ENCODE measurements around the gene COL9A3.

The COL9A3 gene

GRCh38 chr20:62812181-62812906, 4.5 kb upstream of the COL9A3 start:
- no peak for FAIRE-seq

- no peak for FAIRE-seq
Measured at GRCh38 chr20:62812907-62813200, 4.0 kb upstream of the COL9A3 start.

GRCh38 chr20:62813588-62813987, 3.3 kb upstream of the COL9A3 start:
- no peak for FAIRE-seq

- no peak for FAIRE-seq
Measured at GRCh38 chr20:62814060-62814708, 2.7 kb upstream of the COL9A3 start.

GRCh38 chr20:62814709-62815065, 2.2 kb upstream of the COL9A3 start:
- no peak for FAIRE-seq

GRCh38 chr20:62815066-62815991, 1.5 kb upstream of the COL9A3 start:
- FAIRE-seq = no peak

GRCh38 chr20:62816031-62816883, 593 bp upstream of the COL9A3 start:
- FAIRE-seq = no peak

- FAIRE-seq = no peak
Measured at GRCh38 chr20:62817975-62818591, 1.2 kb downstream of the COL9A3 start.

GRCh38 chr20:62818592-62819493, 2.0 kb downstream of the COL9A3 start:
- FAIRE-seq = no peak

- FAIRE-seq = no peak
Measured at GRCh38 chr20:62819494-62820174, 2.8 kb downstream of the COL9A3 start.

GRCh38 chr20:62820208-62820961, 3.5 kb downstream of the COL9A3 start:
- FAIRE-seq = no peak

- no peak for FAIRE-seq
Measured at GRCh38 chr20:62820962-62821725, 4.3 kb downstream of the COL9A3 start.

- FAIRE-seq = no peak
Measured at GRCh38 chr20:62821726-62822210, 4.9 kb downstream of the COL9A3 start.

- no peak for FAIRE-seq
Measured at GRCh38 chr20:62822239-62822787, 5.5 kb downstream of the COL9A3 start.

- no peak for FAIRE-seq
Measured at GRCh38 chr20:62822788-62823651, 6.2 kb downstream of the COL9A3 start.

- FAIRE-seq = no peak
Measured at GRCh38 chr20:62823688-62824475, 7.0 kb downstream of the COL9A3 start.

Data from islet of Langerhans (tissue), 1 donor.